Ovary (tissue), 3 donors: ENCODE results near the gene SH3PXD2A.

Experiments used
- POLR2A ChIP-seq: fragments of 450-650 bp; IDR thresholded peaks from one replicate; pipeline ENCODE4 v1.6.1; 2017; ENCODE audit warnings: antibody characterized with exemption, mild to moderate bottlenecking, moderate library complexity
- TF ChIP-seq, protein P1 (sequence below), 3 donors: fragments of 450-650 bp in 2 of 3; fragments of 200-600 bp in 1 of 3; IDR thresholded peaks; one replicate each; pipeline versions ENCODE4 v1.5.1 to v1.8.0; 2016 to 2022; ENCODE audit warnings: antibody characterized with exemption in 3 of 3, mild to moderate bottlenecking in 1 of 3
- donor health status: DM: no; HTN: no; CAD: no.

DNA sequence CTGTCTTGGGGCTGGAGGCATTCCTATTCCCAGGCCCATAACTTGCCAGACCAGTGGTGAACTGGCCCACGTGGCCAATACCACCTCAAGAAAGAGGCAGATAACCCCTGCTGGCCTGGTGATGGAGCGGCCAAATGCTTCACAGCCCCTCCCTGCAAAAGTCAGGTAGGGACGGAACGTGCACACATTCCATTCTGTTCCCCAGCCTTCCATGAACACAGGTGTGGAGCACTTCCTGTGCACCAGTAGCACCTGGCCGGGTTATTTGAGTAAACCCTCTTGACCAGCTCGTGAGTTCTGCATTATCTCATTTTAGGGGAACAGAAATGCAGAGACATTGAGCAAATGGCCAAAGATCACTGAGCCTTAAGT, 134.4 kb downstream of the SH3PXD2A start:
- TF ChIP-seq, protein P1, sequence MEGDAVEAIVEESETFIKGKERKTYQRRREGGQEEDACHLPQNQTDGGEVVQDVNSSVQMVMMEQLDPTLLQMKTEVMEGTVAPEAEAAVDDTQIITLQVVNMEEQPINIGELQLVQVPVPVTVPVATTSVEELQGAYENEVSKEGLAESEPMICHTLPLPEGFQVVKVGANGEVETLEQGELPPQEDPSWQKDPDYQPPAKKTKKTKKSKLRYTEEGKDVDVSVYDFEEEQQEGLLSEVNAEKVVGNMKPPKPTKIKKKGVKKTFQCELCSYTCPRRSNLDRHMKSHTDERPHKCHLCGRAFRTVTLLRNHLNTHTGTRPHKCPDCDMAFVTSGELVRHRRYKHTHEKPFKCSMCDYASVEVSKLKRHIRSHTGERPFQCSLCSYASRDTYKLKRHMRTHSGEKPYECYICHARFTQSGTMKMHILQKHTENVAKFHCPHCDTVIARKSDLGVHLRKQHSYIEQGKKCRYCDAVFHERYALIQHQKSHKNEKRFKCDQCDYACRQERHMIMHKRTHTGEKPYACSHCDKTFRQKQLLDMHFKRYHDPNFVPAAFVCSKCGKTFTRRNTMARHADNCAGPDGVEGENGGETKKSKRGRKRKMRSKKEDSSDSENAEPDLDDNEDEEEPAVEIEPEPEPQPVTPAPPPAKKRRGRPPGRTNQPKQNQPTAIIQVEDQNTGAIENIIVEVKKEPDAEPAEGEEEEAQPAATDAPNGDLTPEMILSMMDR (IDR thresholded peaks at IDR 0.05) = no peak
- no peak for TF ChIP-seq POLR2A
